PC-3 (cell line): ENCODE measurements around the gene CNNM3.

Experiments used
- CTCF ChIP-seq: fragments of 300-600 bp; sonication (generic); conservative IDR thresholded peaks from 2 replicates; pipeline ENCODE4 v1.5.1; 2017; ENCODE audit warnings: antibody characterized with exemption, low read depth, mild to moderate bottlenecking, low read length
- EZH2 ChIP-seq: fragments of 300-600 bp; sonication (generic); IDR thresholded peaks from one replicate; pipeline ENCODE4 v1.6.1; 2017; ENCODE audit warnings: antibody characterized with exemption, mild to moderate bottlenecking, low read length; ENCODE audit not compliant: unreplicated experiment

- TF ChIP-seq CTCF, result no peak
- TF ChIP-seq EZH2, result no peak
These were observed 67.2 kb downstream of the CNNM3 start for GRCh38 chr2:96883306-96883705.
